GM12878 (cell line): ENCODE results near the gene MDGA2. TPM values are rescaled to one million over a fixed set of nuclear protein-coding genes. Genes with fewer than 3 reads are reported as not detected.

Experiments used
- ATAC-seq: fragments of 200-7000 bp; cut with Tn5 transposase; 3 replicates; pipeline ENCODE4 v1.9.1; 2020; ENCODE audit warnings: mild to moderate bottlenecking, moderate library complexity
- BruUV-seq: library from RNA; stranded (reverse); fragments of 400-500 nt; replicated peaks from 2 replicates; lab custom pipeline; 2021; lab: Mats Ljungman, UMichigan
- CTCF ChIA-PET: fragments of 300-600 bp; sonication (Branson Sonifier 250); formaldehyde crosslinking; extraction: SDS; loops from one replicate; lab custom pipeline; 2021; ENCODE audit warnings: inconsistent platforms; lab: Yijun Ruan, JAX
- POLR2A ChIA-PET: fragments of 350-600 bp; formaldehyde crosslinking; extraction: SDS; loops from one replicate; lab custom pipeline; 2021; ENCODE audit warnings: inconsistent platforms; lab: Charles Lee
- RAD21 ChIA-PET: fragments of 300-600 bp; sonication (Branson Sonifier 250); formaldehyde crosslinking; loops from one replicate; lab custom pipeline; 2023; ENCODE audit warnings: antibody characterized with exemption; ENCODE audit not compliant: unreplicated experiment; lab: Charles Lee
- SMC1A ChIA-PET: fragments of 300-600 bp; sonication (Branson Sonifier 250); formaldehyde crosslinking; loops from one replicate; lab custom pipeline; 2023; ENCODE audit not compliant: unreplicated experiment, uncharacterized antibody; lab: Charles Lee
- DNase-seq: peaks from one replicate; pipeline ENCODE4 v3.0.0-alpha.2; 2011; ENCODE audit warnings: low read depth, low spot score
- FAIRE-seq: peaks from 3 replicates; lab custom pipeline; 2011; peaks lifted over from hg19 to GRCh38; lab: Jason Lieb, UNC
- H2AFZ ChIP-seq: 2 replicates; pipeline ENCODE4 v1.6.0; 2011; ENCODE audit warnings: low read depth, low read length, control low read depth; ENCODE audit not compliant: control insufficient read depth
- H3K27ac ChIP-seq: 2 replicates; pipeline ENCODE4 v1.5.1; 2011; ENCODE audit warnings: control low read depth; ENCODE audit not compliant: control insufficient read depth, insufficient read depth
- H3K27me3 ChIP-seq, 2 experiments: replicated peaks in 1 of 2; 2 replicates each; pipeline versions ENCODE4 v1.6.0 to v1.6.1; 2011; ENCODE audit warnings: low read length in 1 of 2; ENCODE audit not compliant: control insufficient read depth in 2 of 2, insufficient read depth in 2 of 2
- H3K36me3 ChIP-seq, 2 experiments: 2 replicates each; pipeline ENCODE4 v1.5.1; 2011; ENCODE audit warnings: low read length in 1 of 2; ENCODE audit not compliant: control insufficient read depth in 2 of 2, insufficient read depth in 2 of 2
- H3K4me1 ChIP-seq: 2 replicates; pipeline ENCODE4 v1.6.1; 2011; ENCODE audit warnings: mild to moderate bottlenecking, low read length, moderate library complexity, mixed read lengths; ENCODE audit not compliant: control insufficient read depth, insufficient read depth
- H3K4me2 ChIP-seq: 2 replicates; pipeline ENCODE4 v1.6.0; 2011; ENCODE audit warnings: control low read depth; ENCODE audit not compliant: control insufficient read depth, insufficient read depth
- H3K4me3 ChIP-seq: fragments of 200-600 bp; sonication (generic); 2 replicates; pipeline ENCODE4 v1.5.1; 2016
- H3K79me2 ChIP-seq: 2 replicates; pipeline ENCODE4 v1.6.0; 2011; ENCODE audit warnings: low read length; ENCODE audit not compliant: control insufficient read depth, insufficient read depth
- H3K9ac ChIP-seq: 2 replicates; pipeline ENCODE4 v1.8.0; 2011; ENCODE audit warnings: low read length, control low read depth, mixed read lengths; ENCODE audit not compliant: control insufficient read depth, insufficient read depth
- H3K9me3 ChIP-seq: replicated peaks from 3 replicates; pipeline ENCODE4 v1.5.1; 2011; ENCODE audit warnings: mild to moderate bottlenecking, low read length; ENCODE audit not compliant: control insufficient read depth, insufficient read depth
- H4K20me1 ChIP-seq: 2 replicates; pipeline ENCODE4 v1.6.0; 2011; ENCODE audit not compliant: control insufficient read depth, insufficient read depth
- E2F4 ChIP-seq: IDR thresholded peaks from 2 replicates; pipeline ENCODE4 v1.6.1; 2012; ENCODE audit warnings: low read depth, low read length, improper control_type of control experiment
- ESRRA ChIP-seq: IDR thresholded peaks from 2 replicates; pipeline ENCODE4 v1.6.1; 2012; ENCODE audit warnings: mild to moderate bottlenecking, low read length, improper control_type of control experiment
- GATAD2B ChIP-seq: fragments of 450-650 bp; conservative IDR thresholded peaks from 2 replicates; pipeline ENCODE4 v1.6.1; 2017; ENCODE audit warnings: low read depth, mild to moderate bottlenecking, moderate library complexity
- NR2C1 ChIP-seq: fragments of 450-650 bp; IDR thresholded peaks from 2 replicates; pipeline ENCODE4 v1.6.1; 2017; ENCODE audit warnings: antibody characterized with exemption, mild to moderate bottlenecking, moderate library complexity
- REST ChIP-seq: IDR thresholded peaks from 2 replicates; pipeline ENCODE4 v1.6.1; 2012; ENCODE audit warnings: mild to moderate bottlenecking, low read depth, low read length
- ZBED1 ChIP-seq: IDR thresholded peaks from 2 replicates; pipeline ENCODE4 v1.6.1; 2016; ENCODE audit warnings: borderline replicate concordance
- WGBS: methylation state at CpG from one replicate; pipeline ENCODE4 v1.1.6; 2016; ENCODE audit warnings: low lambda C conversion rate; ENCODE audit not compliant: insufficient replicate concordance, insufficient coverage; ENCODE audit errors: missing lambda C conversion rate; 5-methylcytosine and 5-hydroxymethylcytosine counted together
- in situ Hi-C: fragments of 300-500 bp; cut with MboI; formaldehyde crosslinking; loops from 9 replicates; pipeline ENCODE4 v1.14.3; 2018; ENCODE audit warnings: mixed read lengths
- intact Hi-C: fragments of 100-400 bp; cut with micrococcal nuclease; formaldehyde crosslinking; loops from one replicate; pipeline ENCODE4 v1.14.2; 2022; ENCODE audit not compliant: unreplicated experiment
- polyA plus RNA-seq, 11 experiments: library from polyadenylated mRNA; depleted of rRNA in 4 of 11; unstranded in 6 of 11; stranded (reverse) in 5 of 11; fragments of >200 nt; fragmentation: Nextera tagmentation in 4 of 11; fragmentation: Illumina TruSeq in 1 of 11; extraction: Ambion mirVana in 4 of 11; extraction: Trizol in 1 of 11; gene quantifications; 1 replicate in 1 of 11; 2 replicates in 10 of 11; pipeline versions ENCODE4 v1.2.1 to v1.2.3, GENCODE V29; 2011 to 2016; ENCODE audit warnings: inconsistent platforms in 2 of 11, missing spikeins in 2 of 11, low read depth in 1 of 11
- total RNA-seq, 4 experiments: library from RNA; depleted of rRNA in 3 of 4; stranded (reverse); fragments of >200 nt in 3 of 4; fragmentation: Illumina TruSeq in 1 of 4; extraction: Trizol in 1 of 4; gene quantifications; 2 replicates each; pipeline versions ENCODE4 v1.2.1 to v1.2.3, GENCODE V29; 2013 to 2021

The MDGA2 gene
- total and polyA plus RNA-seq, 10 of the 15 experiments (the other 5 are each of a cell fraction or from before 2014, with no cell fraction given), result not detected

GRCh38 chr14:47490353-47490752, 185.1 kb downstream of the MDGA2 start:
- Histone ChIP-seq H3K36me3 (no peaks in the 10 kb centered on the region), H4K20me1 (no peaks in the 10 kb centered on the region), H3K9ac (no peak overlapping the region)
- POLR2A ChIA-PET, result no interaction called here
- TF ChIP-seq ESRRA (no peak), E2F4 (no peak), ZBED1 (no peak), GATAD2B (no peak), NR2C1 (no peak), REST (no peak)
- TF ChIP-seq, all 136 proteins: peak for 0
- Histone ChIP-seq H3K79me2 (no peaks in the 10 kb centered on the region), H3K9me3 (no peaks in the 10 kb centered on the region), H3K4me2 (no peak overlapping the region), H2AFZ (no peak overlapping the region), H3K4me3 (no peak overlapping the region), H3K4me1 (no peaks in the 10 kb centered on the region), H3K27me3 (no peaks in the 10 kb centered on the region), H3K27ac (no peak overlapping the region)
- ChIA-PET CTCF (interaction anchor here (0.6 kb wide), 1 partner anchor 942 kb away, joined by 4 read pairs; no protein-coding TSS in a partner anchor), SMC1A (no interaction called here), RAD21 (no interaction called here)
- no peak for DNase-seq
- 25% methylated on average over 3 of the region's 3 CpGs for WGBS
- ATAC-seq, result no peak
- in situ Hi-C loops (no loop called here), intact Hi-C loops (no loop called here)
- BruUV-seq, result no TSS peak
- no peak for FAIRE-seq
